Epidermal melanocyte (primary cell): ENCODE data around the gene ELSPBP1.
"Not testable (repeated sequence)": the region's sequence is repeated elsewhere in the genome, so short reads cannot be mapped to it uniquely, and the experiment has no call there.

Source experiments
- DNase-seq: peaks from one replicate; pipeline ENCODE4 v3.0.0; 2011; ENCODE audit warnings: low spot score; ENCODE audit not compliant: insufficient read length

ELSPBP1 gene

GRCh38 chr19:47994209-47994802 lies at the start of gene ELSPBP1:
Gene ELSPBP1 (plus strand): TSS chr19:47994632. CDS start chr19:48008668, 14,036 bp downstream.
- no peak for DNase-seq

GRCh38 chr19:47949852-47950521 lies 44.4 kb upstream of the ELSPBP1 start:
- not testable (repeated sequence) for DNase-seq

- DNase-seq: not testable (repeated sequence)
These were observed 42.3 kb upstream of the ELSPBP1 start for GRCh38 chr19:47952132-47952531.

- DNase-seq: not testable (repeated sequence)
These were observed 38.5 kb upstream of the ELSPBP1 start for GRCh38 chr19:47955936-47956335.

- no peak for DNase-seq
These were observed 20.9 kb upstream of the ELSPBP1 start for GRCh38 chr19:47973529-47973928.

- DNase-seq: no peak
These were observed 3.1 kb upstream of the ELSPBP1 start for GRCh38 chr19:47991191-47991808.

- no peak for DNase-seq
These were observed 2.4 kb upstream of the ELSPBP1 start, which contains the start of gene BSPH1 for GRCh38 chr19:47992070-47992469. Gene BSPH1 (minus strand): TSS chr19:47992170. CDS start chr19:47992081, 89 bp downstream.

- DNase-seq: no peak
These were observed 1.8 kb downstream of the ELSPBP1 start for GRCh38 chr19:47996230-47996727.

GRCh38 chr19:47998800-47999199 lies 4.4 kb downstream of the ELSPBP1 start:
- DNase-seq: no peak

GRCh38 chr19:48000846-48001245 lies 6.4 kb downstream of the ELSPBP1 start:
- no peak for DNase-seq

- no peak for DNase-seq
These were observed 9.8 kb downstream of the ELSPBP1 start for GRCh38 chr19:48004236-48004635.

GRCh38 chr19:48006762-48007161 lies 12.3 kb downstream of the ELSPBP1 start:
- DNase-seq: no peak

GRCh38 chr19:48010932-48011758 lies 16.7 kb downstream of the ELSPBP1 start:
- no peak for DNase-seq

- no peak for DNase-seq
These were observed 26.3 kb downstream of the ELSPBP1 start for GRCh38 chr19:48020686-48021085.

GRCh38 chr19:48023011-48023410 lies 28.6 kb downstream of the ELSPBP1 start:
- no peak for DNase-seq

GRCh38 chr19:48023518-48023917 lies 29.1 kb downstream of the ELSPBP1 start:
- DNase-seq: no peak

- DNase-seq: no peak
These were observed 31.0 kb downstream of the ELSPBP1 start for GRCh38 chr19:48025480-48025879.

GRCh38 chr19:48029431-48029830 lies 35.0 kb downstream of the ELSPBP1 start:
- no peak for DNase-seq

- no peak for DNase-seq
These were observed 35.6 kb downstream of the ELSPBP1 start for GRCh38 chr19:48030073-48030472.

GRCh38 chr19:48033604-48034003 lies 39.2 kb downstream of the ELSPBP1 start:
- DNase-seq: no peak

GRCh38 chr19:48036765-48037164 lies 42.3 kb downstream of the ELSPBP1 start:
- DNase-seq: no peak
